Fibroblast of mammary gland (primary cell): ENCODE measurements around the gene OPCML.

ENCODE experiments used
- DNase-seq: peaks from one replicate; pipeline ENCODE4 v3.0.0-alpha.2; 2010; ENCODE audit warnings: low read depth
- H3K4me3 ChIP-seq: 2 replicates; pipeline ENCODE4 v1.5.1; 2011; ENCODE audit warnings: low read depth, mild to moderate bottlenecking, low read length, moderate library complexity; ENCODE audit not compliant: control insufficient read depth
- CTCF ChIP-seq: conservative IDR thresholded peaks from 2 replicates; pipeline ENCODE4 v1.5.1; 2011; ENCODE audit warnings: low read depth, low read length, inconsistent platforms; ENCODE audit not compliant: control insufficient read depth, insufficient read depth

OPCML gene

GRCh38 chr11:133318221-133318620, 214.1 kb downstream of the OPCML start:
- TF ChIP-seq CTCF, result no peak
- no peak for DNase-seq
- H3K4me3 ChIP-seq, result no peak overlapping the region

GRCh38 chr11:133311230-133311629, 221.1 kb downstream of the OPCML start:
- no peak for DNase-seq
- TF ChIP-seq CTCF, result no peak
- H3K4me3 ChIP-seq, result no peak overlapping the region

- no peak overlapping the region for H3K4me3 ChIP-seq
- no peak for TF ChIP-seq CTCF
- no peak for DNase-seq
Observed at GRCh38 chr11:133306019-133306418, 226.3 kb downstream of the OPCML start.

- TF ChIP-seq CTCF, result no peak
- H3K4me3 ChIP-seq, result no peak overlapping the region
- DNase-seq, result no peak
Observed at GRCh38 chr11:133305208-133305956, 226.9 kb downstream of the OPCML start.

- no peak for DNase-seq
- H3K4me3 ChIP-seq, result no peak overlapping the region
- TF ChIP-seq CTCF, result no peak
Observed at GRCh38 chr11:133303262-133303661, 229.0 kb downstream of the OPCML start.

- TF ChIP-seq CTCF, result no peak
- DNase-seq, result no peak
- no peak overlapping the region for H3K4me3 ChIP-seq
Observed at GRCh38 chr11:133302056-133302455, 230.2 kb downstream of the OPCML start.
